Hematopoietic multipotent progenitor cell (in vitro differentiated cells): ENCODE results near the gene MEAK7. TPM values are rescaled to one million over a fixed set of nuclear protein-coding genes. Genes with fewer than 3 reads are reported as not detected.

Experiments
- DNase-seq, 3 donors: peaks; one replicate each; pipeline ENCODE4 v3.0.0-alpha.2; 2011 to 2015; ENCODE audit warnings: low read depth in 2 of 3, low spot score in 2 of 3
- total RNA-seq: library from RNA; depleted of rRNA; stranded (reverse); fragments of >200 nt; gene quantifications from one replicate; pipeline ENCODE4 v1.2.3, GENCODE V29; 2012

MEAK7 gene, protein sequence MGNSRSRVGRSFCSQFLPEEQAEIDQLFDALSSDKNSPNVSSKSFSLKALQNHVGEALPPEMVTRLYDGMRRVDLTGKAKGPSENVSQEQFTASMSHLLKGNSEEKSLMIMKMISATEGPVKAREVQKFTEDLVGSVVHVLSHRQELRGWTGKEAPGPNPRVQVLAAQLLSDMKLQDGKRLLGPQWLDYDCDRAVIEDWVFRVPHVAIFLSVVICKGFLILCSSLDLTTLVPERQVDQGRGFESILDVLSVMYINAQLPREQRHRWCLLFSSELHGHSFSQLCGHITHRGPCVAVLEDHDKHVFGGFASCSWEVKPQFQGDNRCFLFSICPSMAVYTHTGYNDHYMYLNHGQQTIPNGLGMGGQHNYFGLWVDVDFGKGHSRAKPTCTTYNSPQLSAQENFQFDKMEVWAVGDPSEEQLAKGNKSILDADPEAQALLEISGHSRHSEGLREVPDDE
- 7.8 TPM for total RNA-seq

DNA sequence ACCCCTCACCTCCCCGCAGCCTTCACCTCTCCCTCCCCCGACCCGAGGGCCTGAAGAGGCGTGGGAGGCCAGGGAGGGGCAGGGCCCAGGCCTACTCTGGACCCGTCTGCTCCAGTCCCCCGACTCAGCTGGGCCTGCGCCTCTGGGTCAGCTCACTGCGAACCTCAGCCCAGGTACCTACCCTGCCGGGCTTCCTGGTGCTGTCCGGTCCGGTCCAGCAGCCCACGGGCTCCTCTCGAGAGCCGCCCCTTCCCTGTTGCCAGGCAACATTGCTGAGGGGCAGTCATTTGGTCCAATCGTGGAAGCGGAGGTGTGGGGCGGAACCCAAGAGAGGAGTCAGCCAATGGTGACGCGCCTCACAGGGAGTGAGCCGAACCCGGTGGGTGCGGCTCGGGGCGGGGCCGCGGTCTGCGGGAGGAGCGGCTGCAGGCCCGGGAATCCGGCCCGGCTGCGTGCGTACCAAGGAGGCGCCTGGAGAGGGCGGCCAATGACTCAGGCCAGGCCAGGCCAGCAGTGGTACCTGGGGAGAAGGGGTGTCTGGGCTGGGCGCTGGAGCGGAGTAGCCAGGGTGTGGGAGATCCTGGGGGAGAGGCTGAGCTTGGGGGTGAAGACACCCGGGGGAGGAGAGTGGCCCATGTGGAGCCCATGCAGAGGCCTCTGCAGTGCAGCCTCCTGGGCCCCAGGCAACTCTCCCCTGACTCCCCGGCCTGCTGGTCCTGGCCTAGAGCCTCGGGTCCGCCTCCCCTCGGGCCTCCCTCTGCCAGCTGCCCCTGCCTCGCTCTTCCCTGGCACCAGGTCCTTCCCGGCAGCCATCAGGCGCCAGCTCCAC is at the start of gene MEAK7:
MEAK7 (minus strand) TSS at position 240 of the 829 bp plus-strand sequence. CDS start 6,573 bp downstream, outside the sequence.
- DNase-seq: peak; percentile 90 to 99 (median 96)

DNA sequence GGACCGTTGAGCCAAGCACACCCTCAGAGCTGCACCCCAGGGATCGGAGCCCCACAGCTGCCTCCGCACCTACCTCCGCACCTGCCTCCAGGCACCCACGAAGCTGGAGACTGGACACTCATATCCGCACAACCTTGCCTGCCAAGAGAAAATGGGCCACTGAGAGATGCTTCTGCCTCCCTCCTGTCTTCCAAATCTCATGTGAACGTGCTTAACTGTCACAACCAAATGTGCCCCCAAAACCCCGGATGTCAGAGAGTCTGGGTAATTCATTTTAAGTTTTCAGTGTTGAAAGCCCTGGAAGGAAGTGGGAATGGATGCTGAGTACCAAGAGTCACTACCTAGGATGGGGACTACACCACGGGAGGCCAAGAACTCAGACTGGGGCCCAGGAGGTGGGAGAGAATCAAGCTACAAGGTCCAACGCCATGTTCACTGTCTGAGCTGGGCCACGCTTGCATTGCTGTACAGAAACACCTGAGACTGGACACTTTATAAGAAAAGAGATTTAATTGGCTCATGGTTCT is 49.5 kb upstream of the MEAK7 start:
- peak in 2 of 3 donors; percentile 23 to 37 for DNase-seq

DNA sequence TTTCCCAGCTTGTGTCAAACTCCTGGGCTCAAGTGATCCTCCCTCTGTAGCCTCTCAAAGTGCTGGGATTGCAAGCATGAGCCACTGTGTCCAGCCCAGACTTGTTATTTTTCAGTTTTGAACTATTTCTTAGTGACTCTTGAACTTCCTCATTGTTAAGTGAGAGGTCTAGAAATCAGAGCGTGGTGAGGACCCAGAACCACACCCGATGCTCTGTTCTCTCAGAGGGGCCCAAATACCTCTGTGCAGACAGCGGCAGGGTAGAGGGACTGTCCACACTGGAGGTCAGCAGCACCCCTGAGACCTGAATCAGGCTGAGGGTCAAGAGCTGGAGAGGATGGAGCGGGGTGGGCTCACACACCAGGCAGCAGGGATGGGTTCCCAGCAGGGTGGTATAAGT is 47.7 kb upstream of the MEAK7 start:
- no peak for DNase-seq

DNA sequence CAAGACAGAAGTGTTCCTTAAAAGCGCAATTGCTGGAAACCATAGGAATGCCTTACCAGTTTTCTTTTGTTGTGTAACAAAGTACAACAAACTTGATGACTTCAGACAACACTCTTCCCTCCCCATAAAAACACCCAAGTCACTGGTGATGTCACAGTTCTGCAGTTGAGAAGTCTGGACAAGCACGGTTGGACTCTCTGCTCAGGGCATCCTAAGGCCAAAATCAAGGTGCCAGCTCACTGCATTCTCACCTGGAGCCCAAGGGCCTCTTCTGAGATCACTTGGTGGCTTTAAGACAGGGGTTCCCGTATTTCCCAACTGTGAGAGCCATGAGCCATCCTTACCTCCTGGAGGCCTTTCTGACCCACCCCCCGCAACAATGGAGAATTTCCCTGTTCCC is 45.6 kb upstream of the MEAK7 start:
- no peak for DNase-seq

DNA sequence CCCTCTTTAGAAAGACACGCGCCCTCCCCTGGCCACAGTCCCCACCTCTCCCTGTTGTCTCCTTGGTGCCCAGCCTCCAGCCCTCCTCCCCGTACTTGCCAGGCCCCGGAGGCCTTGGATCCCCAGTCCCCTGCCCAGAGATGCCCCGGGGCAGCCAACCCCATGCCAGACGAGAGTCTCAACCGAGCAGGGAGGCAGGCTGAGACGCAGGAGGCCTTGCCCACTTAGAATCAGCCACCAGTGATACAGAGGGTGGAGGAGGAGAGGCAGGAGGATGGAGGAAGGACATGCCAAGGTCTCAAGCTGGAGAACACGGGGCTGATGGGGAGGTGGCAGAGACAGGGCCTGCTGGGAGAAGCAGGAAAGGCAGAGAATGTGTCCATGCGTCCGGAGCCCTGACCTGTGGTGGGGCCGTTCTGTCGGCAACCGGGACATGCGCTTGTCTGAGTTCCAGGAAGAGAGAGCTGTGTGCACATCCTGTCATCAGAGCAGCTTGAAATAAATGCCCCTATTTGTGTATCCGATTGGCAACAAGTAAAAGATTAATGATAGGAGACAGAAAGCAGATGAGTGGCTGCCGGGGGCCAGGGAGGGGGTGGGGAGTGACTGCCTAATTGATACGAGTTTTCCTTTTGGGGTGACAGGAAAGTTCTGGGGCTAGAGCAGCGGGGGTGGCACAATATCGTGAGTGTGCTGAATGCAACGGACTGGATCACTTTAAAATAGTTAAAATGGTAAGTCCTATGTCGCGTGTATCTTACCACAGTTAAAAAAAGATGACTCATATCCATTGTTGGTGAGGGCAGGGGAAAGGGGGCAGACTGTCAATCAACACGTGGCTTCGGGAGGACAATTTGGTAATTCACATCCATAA is 44.7 kb upstream of the MEAK7 start:
- no peak for DNase-seq

DNA sequence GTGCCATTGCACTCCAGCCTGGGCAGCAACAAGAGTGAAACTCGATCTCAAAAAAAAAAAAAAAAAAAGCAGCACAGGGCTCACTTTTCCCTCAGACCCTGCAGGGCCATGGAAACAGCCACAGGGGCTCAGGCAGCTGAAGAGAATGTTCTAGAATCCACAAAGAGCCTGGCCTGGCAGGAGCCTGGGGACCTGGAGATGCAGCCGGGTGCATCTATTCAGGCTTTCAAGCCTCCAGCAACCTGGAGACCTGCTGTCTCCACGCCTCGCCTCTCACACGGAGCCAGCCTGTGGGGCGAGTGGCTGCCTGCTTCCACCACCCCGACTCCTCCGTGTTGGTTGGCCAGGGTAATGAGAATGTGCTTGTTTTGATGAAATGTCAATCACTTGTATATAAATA is 44.0 kb upstream of the MEAK7 start:
- DNase-seq: no peak

DNA sequence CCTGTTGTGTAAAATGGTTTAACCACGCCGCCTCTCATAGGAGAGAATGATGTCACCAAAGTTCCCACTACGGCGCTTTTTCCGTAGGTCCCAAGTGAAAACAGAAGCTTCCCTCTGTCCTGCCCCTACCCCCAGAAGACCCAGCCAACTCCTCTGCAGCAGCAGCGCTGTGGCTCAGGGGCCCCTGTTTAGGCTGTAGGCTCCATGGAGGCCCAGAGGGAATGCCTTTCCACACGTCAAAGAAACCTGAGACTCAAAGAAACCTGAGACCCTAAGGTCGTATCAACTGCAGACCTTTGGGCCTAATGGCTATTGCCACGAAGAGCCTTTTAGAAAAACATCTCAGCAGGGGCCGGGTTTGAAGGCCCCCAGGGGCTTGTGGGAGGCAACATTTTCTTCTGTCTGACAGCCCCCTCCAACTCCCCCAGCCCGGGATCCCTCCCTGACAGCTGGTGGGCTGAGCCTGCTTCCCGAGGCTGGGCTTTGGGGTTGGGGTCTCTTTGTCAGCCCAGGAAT is 43.1 kb upstream of the MEAK7 start:
- DNase-seq: no peak

DNA sequence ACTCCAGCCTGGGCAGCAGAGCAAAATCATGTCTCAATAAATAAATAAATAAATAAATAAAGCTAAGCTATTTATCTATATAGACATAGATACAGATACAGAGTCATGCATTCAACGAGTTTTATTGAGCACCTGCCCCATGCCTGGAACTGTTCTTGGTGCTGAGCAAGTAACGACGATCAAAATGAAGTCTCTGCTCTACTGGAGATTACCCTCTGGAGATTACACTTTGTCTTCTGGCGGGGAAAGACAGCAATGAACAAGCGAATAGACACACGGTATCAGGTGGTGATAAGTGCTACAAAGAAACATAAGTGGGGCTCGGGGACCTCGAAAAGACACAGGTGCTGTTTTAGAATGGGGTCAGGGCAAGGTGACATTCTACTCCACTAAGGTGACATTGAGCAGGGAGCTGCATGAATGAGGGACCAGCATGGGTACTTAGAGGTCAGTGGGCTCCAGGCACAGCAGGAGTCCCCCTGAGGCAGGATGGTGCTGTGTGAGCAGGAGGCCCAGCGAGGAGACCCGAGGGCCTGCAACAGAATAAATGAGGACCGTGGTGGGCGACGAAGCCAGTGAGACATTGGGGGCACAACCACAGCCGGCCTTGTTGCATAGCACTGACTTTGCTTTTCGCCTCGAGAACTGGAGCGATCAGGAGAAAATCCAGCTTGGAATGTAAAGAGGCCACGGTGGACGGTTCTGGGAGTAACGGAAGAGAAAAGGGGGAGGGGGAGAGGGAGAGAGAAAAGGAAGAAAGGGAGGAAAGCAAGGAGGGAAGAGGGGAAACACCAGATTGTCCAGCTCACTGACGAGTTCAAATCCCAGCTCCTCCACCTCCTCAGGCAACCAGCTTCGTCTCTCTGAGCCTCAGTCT is 42.4 kb upstream of the MEAK7 start:
- DNase-seq: no peak

DNA sequence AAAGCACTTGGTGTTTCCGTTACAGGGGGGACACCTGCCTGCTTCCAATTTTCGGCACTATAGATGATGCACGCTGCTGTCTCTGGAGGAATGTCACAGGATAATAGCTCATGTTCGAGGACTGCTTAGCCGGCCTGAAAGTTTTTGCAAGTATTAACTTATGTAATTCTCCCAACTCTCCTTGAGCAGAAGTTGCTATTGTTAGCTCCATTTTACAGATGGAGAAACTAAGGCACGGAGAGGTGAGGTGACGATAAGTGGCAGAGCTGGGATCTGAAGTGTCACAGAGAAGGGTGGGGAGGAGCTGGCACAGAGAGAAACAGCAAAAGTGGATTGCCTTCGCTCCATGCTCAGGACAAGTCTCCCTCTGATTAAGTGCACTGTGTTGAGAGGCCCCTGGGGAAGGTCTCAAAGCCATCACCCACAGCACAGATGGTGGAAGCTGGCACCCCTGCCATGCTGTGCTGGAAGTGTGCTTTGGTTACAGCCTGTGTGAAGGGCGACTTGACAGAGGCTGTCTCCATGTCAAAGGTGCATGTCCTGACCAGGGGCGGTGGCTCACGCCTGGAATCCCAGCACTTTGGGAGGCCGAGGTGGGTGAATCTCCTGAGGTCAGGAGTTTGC is 40.8 kb upstream of the MEAK7 start:
- DNase-seq: no peak

DNA sequence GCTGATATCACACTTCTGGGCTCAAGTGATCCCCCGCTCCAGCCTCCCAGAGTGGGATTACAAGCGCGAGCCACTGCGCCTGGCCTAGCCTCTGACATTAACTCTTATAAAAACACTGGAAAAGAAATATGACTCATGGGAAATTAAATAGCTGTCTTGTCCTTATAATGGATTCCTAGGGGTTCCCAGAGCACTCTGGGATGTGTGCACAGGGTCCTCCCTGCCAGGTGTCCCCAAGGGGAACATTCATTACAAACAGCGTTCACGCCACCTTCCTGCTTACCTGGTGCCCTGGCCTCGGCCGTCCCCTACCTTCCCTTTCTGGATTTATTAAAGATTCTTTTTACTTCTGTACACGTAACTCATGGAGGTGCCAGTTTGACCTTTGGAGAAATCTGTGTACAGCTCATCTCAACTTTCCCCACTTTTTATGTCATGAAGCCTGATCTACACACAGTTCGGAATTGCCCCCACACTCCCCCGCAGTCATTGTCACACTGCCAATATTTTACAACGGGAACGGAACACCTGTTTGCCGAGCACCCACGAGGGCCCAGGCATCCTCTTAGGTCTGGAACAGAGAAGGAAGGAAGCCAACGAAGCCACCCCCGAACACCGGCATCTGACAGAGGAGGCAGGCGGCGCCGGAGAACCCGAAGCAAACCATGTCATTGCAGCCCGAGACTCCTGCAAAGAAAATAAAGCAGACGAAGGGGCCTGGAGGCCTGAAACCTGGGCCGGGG is 39.7 kb upstream of the MEAK7 start:
- peak in 1 of 3 donors; percentile 50 for DNase-seq

DNA sequence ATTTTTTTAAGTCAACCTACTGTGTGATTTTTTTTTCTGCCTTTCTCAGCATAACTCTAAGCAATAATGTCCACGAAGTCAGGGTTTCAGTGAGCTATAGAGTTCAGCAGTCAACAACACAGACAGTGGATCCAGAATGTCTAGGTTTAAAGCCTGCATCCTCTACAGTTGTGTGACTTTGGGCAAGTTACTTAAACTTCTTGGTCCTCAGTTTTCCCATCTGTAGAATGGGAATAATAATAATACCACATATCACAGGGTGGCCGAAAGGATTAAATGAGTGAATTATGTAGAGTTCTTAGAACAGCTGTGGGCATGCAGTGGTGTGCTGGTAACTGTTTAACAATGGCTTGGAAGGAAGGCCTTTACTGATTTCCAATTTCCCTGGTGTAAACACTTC is 38.8 kb upstream of the MEAK7 start:
- no peak for DNase-seq

DNA sequence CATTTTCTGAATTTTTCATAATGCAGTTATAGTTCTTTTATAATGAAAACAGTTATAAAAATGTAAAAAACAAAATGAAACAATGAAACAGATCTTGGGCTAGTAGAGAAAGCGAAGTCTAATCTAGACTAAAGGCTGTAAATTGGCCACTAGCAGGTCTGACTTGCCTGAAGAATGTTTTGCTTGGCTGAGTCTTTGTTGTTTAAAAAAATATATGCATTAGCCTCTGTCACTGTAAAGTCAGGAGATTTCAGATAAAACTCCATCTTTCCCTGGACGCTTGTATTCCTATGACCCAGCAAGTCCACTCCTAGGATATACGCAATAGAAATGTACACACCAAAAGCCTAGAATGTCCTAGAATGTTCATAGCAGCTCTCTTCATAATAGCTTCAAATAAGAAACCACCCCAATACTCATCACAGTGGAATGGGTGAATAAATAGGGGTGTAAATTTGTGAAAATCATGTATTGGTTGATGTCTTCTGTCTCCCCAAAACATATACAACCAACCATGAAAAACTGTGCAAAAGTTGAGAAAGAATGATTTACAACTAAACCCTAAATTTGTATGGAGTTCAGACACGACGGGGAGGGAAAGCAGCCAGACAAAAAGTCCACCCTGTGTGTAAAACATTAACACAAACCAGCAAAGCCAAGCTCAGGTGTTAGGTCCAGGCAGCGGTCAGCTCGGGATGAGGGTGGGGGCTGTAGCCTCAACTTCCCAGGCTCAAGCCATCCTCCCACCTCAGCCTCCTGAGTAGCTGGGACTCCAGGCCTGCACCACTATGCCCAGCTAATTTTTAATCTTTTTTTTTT is 37.7 kb upstream of the MEAK7 start:
- no peak for DNase-seq

DNA sequence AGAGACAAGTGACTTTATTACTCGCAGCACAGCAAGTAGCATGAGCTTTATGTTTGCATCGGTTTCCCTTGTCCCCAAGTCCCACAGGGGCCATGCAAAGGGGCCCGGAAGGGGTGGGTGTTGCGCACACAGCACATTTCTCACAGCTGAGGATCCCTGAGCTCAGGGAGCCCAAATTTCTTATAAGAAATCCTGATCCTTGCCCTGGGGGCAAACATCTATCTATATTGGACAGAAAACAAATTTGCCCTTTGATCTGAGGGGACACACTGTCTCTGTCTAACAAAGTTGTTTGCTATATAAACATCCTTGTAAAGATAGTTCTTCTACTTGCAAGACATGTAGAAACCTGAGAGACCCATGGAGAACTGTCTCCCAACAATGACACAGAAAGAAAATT is 35.7 kb upstream of the MEAK7 start:
- no peak for DNase-seq

DNA sequence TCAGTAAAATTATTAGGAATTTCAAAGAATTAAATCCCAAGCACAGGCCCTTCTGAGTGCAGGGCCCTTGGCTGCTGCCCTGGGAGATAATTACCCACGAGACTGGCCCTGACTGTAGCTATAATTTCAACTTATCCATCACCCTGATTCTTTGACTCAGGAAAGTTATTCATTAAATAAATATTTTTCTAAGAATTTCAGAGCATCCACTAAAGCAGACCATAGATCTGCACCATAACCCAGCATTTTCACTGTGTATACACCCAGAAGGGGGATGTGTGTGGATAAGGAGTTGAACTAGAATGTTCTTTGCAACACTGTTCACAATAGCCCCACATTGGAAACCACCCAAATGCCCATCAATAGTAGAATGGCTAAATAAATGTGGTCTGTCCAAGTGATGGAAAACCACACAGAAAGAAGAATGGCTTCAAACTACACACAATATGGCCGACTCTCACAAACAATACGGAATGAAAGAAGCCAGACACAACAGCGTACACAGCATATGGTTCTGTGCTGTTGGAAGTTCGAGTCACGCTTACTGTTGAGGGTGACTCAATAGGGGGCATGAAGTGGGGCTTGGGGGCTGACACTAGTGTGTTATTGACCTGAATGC is 33.9 kb upstream of the MEAK7 start:
- DNase-seq: no peak

DNA sequence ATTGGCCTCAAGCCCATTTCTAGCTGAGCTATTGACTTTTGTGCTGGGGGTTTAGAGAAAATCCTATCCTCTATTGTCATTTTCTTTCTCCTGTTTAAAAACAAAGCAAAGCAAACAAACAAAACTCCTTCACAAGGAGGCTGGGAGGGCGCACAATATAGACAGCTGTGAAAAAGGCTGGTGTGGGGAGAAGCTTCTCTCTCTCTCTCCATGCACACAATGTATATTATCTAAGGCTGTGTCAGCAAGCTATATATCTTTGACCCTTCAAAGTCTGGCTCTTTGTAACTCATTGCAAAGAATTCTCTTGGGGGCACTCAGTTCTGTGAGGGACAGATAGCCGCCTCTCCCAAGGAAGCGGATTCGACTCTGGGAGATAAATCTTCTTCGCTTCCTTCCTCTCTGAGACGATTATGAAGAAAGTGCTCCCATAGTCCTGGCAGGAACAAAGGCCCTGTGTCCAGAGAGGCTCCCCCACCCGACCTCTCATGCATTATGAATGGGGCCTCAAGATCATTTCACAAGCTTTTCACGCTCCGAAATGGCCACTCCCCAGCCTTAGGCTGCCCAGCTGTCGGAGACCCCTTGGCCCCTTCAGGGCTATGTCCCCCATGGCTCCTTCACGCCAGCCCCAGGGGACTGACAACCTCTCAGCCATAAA is 33.2 kb upstream of the MEAK7 start:
- no peak for DNase-seq

DNA sequence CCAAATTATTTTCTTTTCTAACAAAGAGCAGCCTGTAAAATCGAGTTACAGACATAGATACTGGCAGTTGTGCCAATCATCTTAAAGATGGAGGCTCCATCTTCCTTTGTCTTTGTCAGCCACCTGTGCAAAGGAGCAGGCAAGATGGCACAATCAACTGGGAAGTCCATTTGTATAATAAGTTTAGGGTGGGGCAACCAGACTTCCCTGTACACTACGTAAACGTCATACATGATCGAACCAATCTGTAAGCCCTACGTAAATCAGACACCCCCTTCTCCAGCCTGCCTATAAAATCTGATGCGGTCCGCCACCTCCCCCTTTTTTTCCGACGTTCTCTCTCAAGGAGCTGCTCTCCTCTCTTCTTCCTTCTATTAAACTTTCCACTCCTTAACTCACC is 31.4 kb upstream of the MEAK7 start:
- DNase-seq: no peak
